K562 (cell line): ENCODE results near the gene MTO1. TPM values are rescaled to one million over a fixed set of nuclear protein-coding genes. Genes with fewer than 3 reads are reported as not detected.
A peak's percentile ranks its signal among the peaks of the same experiment; 100 is the strongest.

Experiments
- BRF1 ChIP-seq: IDR thresholded peaks from 3 replicates; pipeline ENCODE4 v1.6.1; 2011; ENCODE audit warnings: borderline replicate concordance, mild to moderate bottlenecking; ENCODE audit not compliant: insufficient read length; ENCODE audit errors: extremely low read depth
- CC2D1A ChIP-seq: fragments of 450-650 bp; IDR thresholded peaks from 2 replicates; pipeline ENCODE4 v1.6.1; 2017; ENCODE audit warnings: mild to moderate bottlenecking
- CHAMP1 ChIP-seq: fragments of 450-650 bp; IDR thresholded peaks from 2 replicates; pipeline ENCODE4 v1.6.1; 2016; ENCODE audit warnings: mild to moderate bottlenecking
- CREBBP ChIP-seq: IDR thresholded peaks from one replicate; pipeline ENCODE4 v1.6.1; 2012; ENCODE audit warnings: low read depth, mild to moderate bottlenecking, control low read depth, inconsistent platforms, low read length
- DLX4 ChIP-seq: fragments of 250-450 bp; sonication (Bioruptor Pico); IDR thresholded peaks from 2 replicates; pipeline ENCODE4 v1.6.1; 2021; ENCODE audit warnings: mild to moderate bottlenecking
- FOXJ3 ChIP-seq: sonication (generic); formaldehyde crosslinking; IDR thresholded peaks from 2 replicates; pipeline ENCODE4 v1.4.0; 2020; ENCODE audit warnings: mild to moderate bottlenecking, missing genetic modification reagents
- KLF13 ChIP-seq: fragments of 450-650 bp; IDR thresholded peaks from 2 replicates; pipeline ENCODE4 v1.6.1; 2016; ENCODE audit warnings: missing genetic modification characterization, low read depth, mild to moderate bottlenecking, missing compliant biosample characterization, moderate library complexity, borderline replicate concordance
- NCOA6 ChIP-seq: fragments of 450-650 bp; IDR thresholded peaks from 2 replicates; pipeline ENCODE4 v1.6.1; 2017; ENCODE audit warnings: mild to moderate bottlenecking
- NR0B1 ChIP-seq: fragments of 450-650 bp; IDR thresholded peaks from one replicate; pipeline ENCODE4 v1.6.1; 2018; ENCODE audit warnings: mild to moderate bottlenecking, moderate library complexity; ENCODE audit not compliant: partially characterized antibody
- NR3C1 ChIP-seq: sonication (generic); formaldehyde crosslinking; IDR thresholded peaks from 2 replicates; pipeline ENCODE4 v1.8.1; 2022; ENCODE audit warnings: missing genetic modification reagents
- PATZ1 ChIP-seq: fragments of 250-450 bp; sonication (Bioruptor Pico); IDR thresholded peaks from 2 replicates; pipeline ENCODE4 v1.5.0; 2020; ENCODE audit warnings: mild to moderate bottlenecking, borderline replicate concordance
- RUNX1 ChIP-seq: sonication (generic); IDR thresholded peaks from 2 replicates; pipeline ENCODE4 v1.6.1; 2016; ENCODE audit warnings: antibody characterized with exemption, low read depth
- SIN3B ChIP-seq: fragments of 450-650 bp; IDR thresholded peaks from 2 replicates; pipeline ENCODE4 v1.6.1; 2017; ENCODE audit warnings: low read depth, mild to moderate bottlenecking, moderate library complexity
- TFE3 ChIP-seq: fragments of 450-650 bp; formaldehyde crosslinking; IDR thresholded peaks from 2 replicates; pipeline ENCODE4 v1.4.0; 2020; ENCODE audit warnings: mild to moderate bottlenecking, mixed read lengths
- ZEB2 ChIP-seq: fragments of 450-650 bp; IDR thresholded peaks from 2 replicates; pipeline ENCODE4 v1.6.1; 2016
- ZNF140 ChIP-seq: fragments of 250-450 bp; sonication (Bioruptor Pico); IDR thresholded peaks from 2 replicates; pipeline ENCODE4 v1.8.0; 2021; ENCODE audit warnings: moderate library complexity, mild to moderate bottlenecking, inconsistent platforms
- ZNF280A ChIP-seq: fragments of 450-650 bp; IDR thresholded peaks from 2 replicates; pipeline ENCODE4 v1.6.1; 2018; ENCODE audit warnings: mild to moderate bottlenecking, low read depth; ENCODE audit not compliant: partially characterized antibody
- ZNF766 ChIP-seq: fragments of 200-800 bp; sonication (Bioruptor generic); conservative IDR thresholded peaks from 2 replicates; pipeline ENCODE4 v1.6.1; 2016; ENCODE audit warnings: missing genetic modification characterization, missing compliant biosample characterization
- polyA plus RNA-seq, 8 experiments: library from polyadenylated mRNA; depleted of rRNA in 4 of 8; stranded (reverse) in 5 of 8; unstranded in 3 of 8; fragments of >200 nt; fragmentation: Nextera tagmentation in 2 of 8; fragmentation: Illumina TruSeq in 1 of 8; extraction: Ambion mirVana in 2 of 8; extraction: Trizol in 1 of 8; gene quantifications; 2 replicates each; pipeline versions ENCODE4 v1.2.1 to v1.2.3, GENCODE V29; 2011 to 2014; ENCODE audit warnings: inconsistent platforms in 1 of 8, missing spikeins in 1 of 8
- total RNA-seq, 7 experiments: library from RNA; depleted of rRNA in 6 of 7; stranded (reverse); fragments of >200 nt in 6 of 7; fragmentation: Illumina TruSeq in 2 of 7; extraction: Trizol in 2 of 7; gene quantifications; 2 replicates each; pipeline versions ENCODE4 v1.2.1 to v1.2.3, GENCODE V29; 2011 to 2021; ENCODE audit warnings: low replicate concordance in 1 of 7

The MTO1 gene
- total and polyA plus RNA-seq, 9 of the 15 experiments (the other 6 are each of a cell fraction or from before 2014, with no cell fraction given): 33.4 to 62.3 (median 50.6) TPM

- peak; percentile 94 for TF ChIP-seq SIN3B
- no peak for TF ChIP-seq KLF13 (tag)
- TF ChIP-seq RUNX1: no peak
- no peak for TF ChIP-seq ZNF140 (CRISPR knock-in tag)
- TF ChIP-seq ZEB2: no peak
- 0 out of 2 replicates have a peak, but pooled peaks have one; percentile 12 for TF ChIP-seq ZNF766 (CRISPR knock-in tag)
- TF ChIP-seq ZNF280A: no peak
- TF ChIP-seq CC2D1A: no peak
- TF ChIP-seq CHAMP1: no peak
- no peak for TF ChIP-seq PATZ1 (CRISPR knock-in tag)
- peak; percentile 92 for TF ChIP-seq NCOA6
- TF ChIP-seq CREBBP: no peak
- no peak for TF ChIP-seq DLX4 (CRISPR knock-in tag)
- TF ChIP-seq FOXJ3 (CRISPR knock-in tag): no peak
- no peak for TF ChIP-seq BRF1
- TF ChIP-seq TFE3 (CRISPR knock-in tag): no peak
- TF ChIP-seq NR0B1: no peak
- TF ChIP-seq NR3C1: no peak
Observed at GRCh38 chr6:73461537-73462350, at the start of gene MTO1 (continued).
